GM21390 (cell line): ENCODE results near the gene OSBPL6.

ENCODE experiments used
- ATAC-seq: cut with Tn5 transposase; IDR thresholded peaks from one replicate; pipeline ENCODE4 v1.9.1; 2021; ENCODE audit not compliant: unreplicated experiment

OSBPL6 gene

GRCh38 chr2:178269438-178270224 lies 75.3 kb downstream of the OSBPL6 start:
- no peak for ATAC-seq

- no peak for ATAC-seq
These were observed 76.0 kb downstream of the OSBPL6 start for GRCh38 chr2:178270338-178270737.

DNA sequence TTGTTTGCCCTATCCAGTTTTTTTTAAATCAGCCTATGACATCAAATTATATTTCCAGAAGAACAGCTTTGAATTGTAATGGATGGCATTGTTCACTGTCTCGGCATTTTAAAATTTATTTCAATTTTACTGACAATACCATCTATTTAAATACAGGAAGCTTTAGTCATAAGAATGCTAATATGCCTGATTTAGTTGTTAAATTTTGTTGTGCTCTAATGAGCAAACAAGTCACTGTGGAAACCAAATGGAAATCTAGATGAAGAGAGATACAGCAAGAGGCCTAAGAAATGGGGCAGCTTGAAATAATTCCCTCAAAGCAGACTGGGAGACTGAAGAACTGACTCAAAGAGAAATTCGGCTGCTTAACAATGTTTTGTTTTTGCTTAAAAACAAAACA lies 76.8 kb downstream of the OSBPL6 start:
- ATAC-seq = no peak

DNA sequence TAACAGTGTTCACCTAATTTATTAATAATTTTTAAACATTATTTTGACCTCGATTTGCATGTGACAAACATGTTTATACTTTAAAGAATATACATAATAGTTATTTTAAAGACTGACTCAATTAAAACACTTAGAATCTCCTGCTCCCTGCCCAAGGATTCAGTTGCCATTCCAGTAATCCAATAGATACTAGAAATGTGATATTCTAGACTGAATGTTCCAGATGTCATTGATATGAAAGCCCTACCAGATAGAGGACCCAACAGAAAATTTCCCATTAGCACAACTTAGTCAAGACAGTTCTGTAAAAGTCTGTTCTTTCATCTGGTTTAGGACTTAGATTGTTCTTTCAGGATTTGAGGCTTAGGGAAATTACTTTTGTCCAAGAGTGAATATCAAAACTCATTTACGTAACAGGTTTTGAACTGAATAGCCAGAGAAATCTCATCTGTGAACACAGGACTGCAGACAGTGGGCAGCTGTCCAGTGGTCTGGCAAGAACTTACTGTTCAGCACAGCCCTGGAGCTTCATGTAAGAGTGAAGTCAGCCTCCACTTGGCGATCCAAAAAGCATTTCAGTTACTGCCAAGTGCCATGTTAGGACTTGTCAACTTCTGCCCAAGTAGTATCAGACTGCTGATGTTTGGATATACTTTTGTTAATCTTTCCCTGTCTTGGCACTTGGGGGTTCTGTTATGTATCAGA lies 77.5 kb downstream of the OSBPL6 start:
- no peak for ATAC-seq

DNA sequence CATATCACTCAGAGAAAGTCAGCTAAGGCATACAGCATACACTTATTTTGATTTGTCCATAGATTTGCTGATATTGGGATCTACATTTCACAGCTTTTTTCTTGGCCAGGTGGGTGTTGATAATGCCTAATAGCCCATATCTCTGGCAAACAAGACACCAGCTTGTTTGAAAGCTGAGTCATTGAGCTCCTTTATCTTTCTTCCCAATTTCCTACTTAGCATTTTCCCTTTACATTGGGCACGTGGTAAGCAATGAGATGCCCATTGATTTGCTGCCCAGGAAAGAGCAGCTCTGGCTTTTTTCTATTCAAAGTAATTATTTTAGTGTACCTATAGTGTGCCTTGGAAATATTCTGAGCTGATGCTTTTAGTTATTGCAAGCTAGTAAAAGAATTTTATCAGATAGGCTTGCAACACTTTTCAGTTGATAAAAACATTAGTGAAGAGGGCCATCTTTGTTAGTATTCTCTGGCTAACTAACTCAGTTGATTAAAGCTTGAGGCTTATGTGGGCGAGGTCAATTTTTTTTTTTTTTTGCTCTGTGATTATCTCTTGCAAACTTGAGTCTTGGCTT lies 79.6 kb downstream of the OSBPL6 start:
- no peak for ATAC-seq

GRCh38 chr2:178275600-178275999 lies 81.3 kb downstream of the OSBPL6 start:
- no peak for ATAC-seq

GRCh38 chr2:178277741-178278197 lies 83.5 kb downstream of the OSBPL6 start:
- ATAC-seq = no peak

- ATAC-seq = no peak
These were observed 84.8 kb downstream of the OSBPL6 start for GRCh38 chr2:178279142-178279541.

DNA sequence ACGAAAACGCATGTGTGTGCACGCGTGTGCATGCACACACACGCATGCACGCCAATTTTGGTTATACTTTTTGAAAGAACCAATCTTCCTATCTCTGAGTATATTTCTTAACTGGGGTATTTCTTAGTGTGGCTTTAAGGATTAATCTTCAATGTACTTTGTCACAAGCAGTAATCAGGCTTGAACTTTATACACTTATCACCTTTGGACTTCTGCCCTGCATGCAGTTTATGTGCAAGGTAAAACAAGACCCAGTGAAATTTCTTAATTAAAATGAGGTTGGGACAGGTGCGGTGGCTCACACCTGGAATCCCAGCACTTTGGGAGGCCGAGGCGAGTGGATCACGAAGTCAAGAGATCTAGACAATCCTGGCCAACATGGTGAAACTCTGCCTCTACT lies 85.3 kb downstream of the OSBPL6 start:
- no peak for ATAC-seq

DNA sequence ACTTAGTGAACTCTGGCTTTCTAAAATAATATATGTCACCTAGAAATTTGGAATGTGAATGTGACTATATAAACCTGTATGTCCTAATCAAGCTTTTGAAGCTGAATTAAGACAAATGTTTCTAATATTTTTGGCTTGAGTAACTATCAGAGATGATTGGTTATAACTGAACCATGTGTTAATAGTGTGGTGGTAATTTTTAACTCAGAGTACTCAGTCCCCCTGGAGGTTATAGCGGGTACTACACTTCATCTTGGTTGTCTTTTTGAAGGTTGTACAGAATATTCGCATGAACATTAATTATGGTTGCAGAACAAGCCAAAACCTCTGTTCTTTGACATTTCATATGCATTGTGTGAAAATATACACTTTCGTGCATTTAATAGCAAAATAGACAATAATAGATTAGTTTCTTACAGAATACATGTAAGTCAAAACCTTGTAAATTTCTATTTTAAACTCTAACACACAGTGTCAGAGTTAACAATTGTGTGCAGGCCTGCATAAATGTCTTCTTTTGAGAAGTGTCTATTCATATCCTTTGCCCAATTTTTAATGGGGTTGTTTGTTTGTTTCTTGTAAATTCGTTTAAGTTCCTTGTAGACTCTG lies 86.0 kb downstream of the OSBPL6 start:
- peak; percentile 88 for ATAC-seq

DNA sequence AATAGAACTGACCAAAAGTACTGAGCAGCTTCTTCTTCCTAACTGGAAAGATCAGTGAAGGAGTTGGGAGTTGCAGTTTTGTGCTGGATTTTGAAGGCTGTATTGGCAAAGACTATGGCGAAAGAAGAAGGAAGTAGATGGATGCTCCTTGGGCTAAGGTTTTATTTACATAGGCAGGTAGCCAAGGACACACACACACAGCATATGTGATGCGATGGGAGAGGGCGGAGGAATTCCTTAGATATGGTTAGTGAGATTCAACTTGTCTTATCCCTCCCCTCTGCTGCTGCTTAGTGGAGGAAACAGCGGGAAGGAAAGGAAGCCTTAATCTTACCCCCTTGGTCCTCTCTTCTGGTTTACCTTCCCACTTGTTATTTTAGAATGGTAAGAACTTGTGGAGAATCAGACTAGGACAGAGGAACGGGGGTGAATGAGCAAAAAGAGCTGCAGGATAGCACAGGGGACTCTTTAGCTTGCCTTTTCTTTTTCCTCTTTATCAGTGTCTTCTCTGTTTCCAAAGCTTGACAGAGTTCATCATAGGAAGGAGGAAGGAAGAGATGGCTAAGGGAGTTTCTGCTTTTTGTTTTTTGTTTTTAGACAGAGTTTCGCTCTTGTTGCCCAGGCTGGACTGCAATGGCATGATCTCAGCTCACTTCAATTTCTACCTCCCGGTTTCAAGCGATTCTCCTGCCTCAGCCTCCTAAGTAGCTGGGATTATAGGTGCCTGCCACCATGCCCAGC lies 87.9 kb downstream of the OSBPL6 start:
- ATAC-seq = no peak

GRCh38 chr2:178283341-178283918 lies 89.1 kb downstream of the OSBPL6 start:
- no peak for ATAC-seq

DNA sequence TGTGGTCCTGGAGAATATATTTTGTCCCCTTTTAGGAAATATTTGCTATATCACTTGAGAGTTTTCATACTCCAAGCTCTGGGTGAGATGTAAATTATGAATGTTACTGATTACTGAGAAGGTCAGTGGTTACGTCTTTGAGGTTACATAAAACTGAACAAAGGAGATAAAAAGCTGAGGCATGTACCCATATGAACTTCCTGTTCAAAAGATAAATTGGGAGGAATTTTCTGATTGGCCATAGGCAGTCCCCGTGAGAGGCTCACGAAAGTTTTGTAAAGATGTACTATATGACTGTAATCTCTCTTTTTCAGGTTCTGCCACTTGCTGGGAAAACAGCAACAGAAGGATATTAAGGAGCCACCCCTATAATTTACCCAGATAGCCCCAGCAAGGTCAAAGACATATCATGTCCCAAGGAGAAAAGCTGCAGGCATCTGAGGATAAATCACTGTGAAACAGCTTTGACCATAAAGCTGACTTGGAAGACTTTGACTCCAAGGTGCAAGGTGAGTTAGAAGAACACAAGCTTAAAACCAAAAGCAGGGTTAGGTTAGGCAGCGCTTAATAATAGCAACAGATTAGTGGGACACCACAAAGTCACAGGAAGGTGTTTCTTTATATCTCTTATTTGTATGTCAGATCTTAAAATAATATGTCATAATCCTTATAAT lies 90.4 kb downstream of the OSBPL6 start:
- no peak for ATAC-seq

DNA sequence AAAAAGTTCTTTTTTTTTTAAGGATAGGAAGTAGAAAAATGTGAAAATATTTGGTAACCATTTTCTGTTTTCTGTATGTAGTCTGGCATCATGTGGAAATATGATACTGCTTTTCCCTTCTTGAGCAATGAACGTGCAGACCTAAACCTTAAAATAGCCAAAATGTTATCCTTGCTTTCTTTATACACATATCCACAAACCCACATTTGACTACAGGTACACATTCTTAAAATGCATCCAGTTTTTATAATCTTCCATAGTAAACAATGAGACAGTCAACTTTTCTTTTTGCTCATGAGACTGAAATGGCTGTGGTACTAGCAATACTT lies 90.9 kb downstream of the OSBPL6 start:
- ATAC-seq = no peak

DNA sequence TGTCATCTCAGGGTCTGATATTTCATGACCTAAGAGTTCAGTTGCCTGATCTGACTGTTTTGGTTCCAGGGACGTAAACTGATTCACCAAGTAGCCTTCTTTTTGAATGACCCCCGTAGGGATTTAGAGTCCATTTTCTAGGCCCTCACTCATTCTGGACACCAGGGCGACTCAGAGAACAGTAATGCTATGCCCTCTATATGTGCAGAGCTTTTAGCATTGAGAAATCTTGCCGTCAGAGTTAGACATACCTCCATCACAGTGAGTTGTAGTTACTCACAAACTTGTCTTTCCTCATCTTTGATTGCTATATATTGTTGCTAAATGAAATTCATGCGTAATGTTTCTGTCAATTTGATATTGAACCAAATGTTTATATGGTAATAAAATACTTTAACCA lies 92.3 kb downstream of the OSBPL6 start:
- no peak for ATAC-seq

DNA sequence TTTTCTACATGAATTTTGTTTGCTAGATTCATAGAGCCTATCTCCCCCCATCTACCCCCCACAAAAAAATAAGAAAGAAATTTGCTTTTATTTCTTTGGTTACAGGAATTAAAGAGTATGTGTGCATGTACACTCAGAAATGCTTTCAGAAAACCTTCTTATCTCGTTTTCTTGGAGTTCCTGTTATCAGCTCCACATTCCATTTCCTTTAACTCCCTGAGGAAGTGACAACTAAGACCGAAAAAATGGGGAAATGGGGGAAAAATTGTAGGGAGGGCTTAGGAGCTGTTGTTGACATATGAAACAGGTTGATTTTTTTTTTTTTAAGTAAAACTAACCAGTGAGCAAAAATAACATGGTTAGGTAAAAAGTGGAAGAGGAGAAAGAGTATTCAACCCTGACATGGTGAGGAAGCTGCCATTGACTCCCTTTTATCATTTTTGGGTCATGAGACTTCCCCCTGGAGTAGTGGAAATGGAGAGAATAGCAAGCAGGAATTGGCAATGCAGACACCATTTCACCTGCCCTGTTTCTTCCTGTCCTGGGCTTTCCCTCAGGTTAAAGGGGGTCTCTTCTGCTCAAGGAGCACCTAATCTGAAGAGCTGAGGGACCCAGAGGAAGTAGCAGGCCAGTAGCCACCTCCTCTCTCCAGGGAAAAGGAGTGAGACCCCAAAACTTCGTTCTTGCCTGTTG lies 93.5 kb downstream of the OSBPL6 start:
- no peak for ATAC-seq

- no peak for ATAC-seq
These were observed 97.4 kb downstream of the OSBPL6 start for GRCh38 chr2:178291703-178292102.

DNA sequence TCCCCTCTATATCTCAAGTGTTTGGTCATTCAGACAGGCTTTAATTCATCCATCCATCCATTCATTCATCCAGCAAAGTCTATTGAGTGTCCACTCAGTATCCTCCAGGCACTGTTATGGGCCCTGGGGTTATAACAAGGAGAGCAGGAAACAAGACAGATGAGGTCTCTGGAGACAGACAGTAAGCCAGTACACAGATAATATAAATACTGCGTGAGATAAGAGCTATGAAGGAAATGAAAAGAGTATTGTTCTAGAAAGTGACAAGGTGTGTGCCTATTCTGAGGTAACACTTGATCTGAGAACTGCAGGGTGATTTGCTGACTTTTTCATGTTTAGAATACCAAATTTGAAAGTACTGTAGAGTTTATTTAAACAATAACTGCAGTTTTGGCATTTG lies 98.3 kb downstream of the OSBPL6 start:
- ATAC-seq = no peak

GRCh38 chr2:178295115-178295514 lies 100.8 kb downstream of the OSBPL6 start:
- no peak for ATAC-seq

GRCh38 chr2:178295906-178296305 lies 101.6 kb downstream of the OSBPL6 start:
- ATAC-seq = no peak
